Body of pancreas (tissue), 4 donors: Measurements from ENCODE around the gene TRIM24.

ENCODE experiments used
- POLR2A ChIP-seq, 3 donors: fragments of 450-650 bp; IDR thresholded peaks; one replicate each; pipeline ENCODE4 v1.6.1; 2016; ENCODE audit warnings: antibody characterized with exemption in 3 of 3, mild to moderate bottlenecking in 2 of 3
- TF ChIP-seq, protein P1 (sequence below), 7 experiments: fragments of 450-650 bp in 4 of 7; fragments of 200-600 bp in 3 of 7; sonication (generic) in 3 of 7; IDR thresholded peaks; one replicate each; pipeline ENCODE4 v1.5.1; 2016 to 2019; ENCODE audit warnings: antibody characterized with exemption in 7 of 7

GRCh38 chr7:138481447-138482380 is 21.7 kb downstream of the TRIM24 start:
- TF ChIP-seq, protein P1, sequence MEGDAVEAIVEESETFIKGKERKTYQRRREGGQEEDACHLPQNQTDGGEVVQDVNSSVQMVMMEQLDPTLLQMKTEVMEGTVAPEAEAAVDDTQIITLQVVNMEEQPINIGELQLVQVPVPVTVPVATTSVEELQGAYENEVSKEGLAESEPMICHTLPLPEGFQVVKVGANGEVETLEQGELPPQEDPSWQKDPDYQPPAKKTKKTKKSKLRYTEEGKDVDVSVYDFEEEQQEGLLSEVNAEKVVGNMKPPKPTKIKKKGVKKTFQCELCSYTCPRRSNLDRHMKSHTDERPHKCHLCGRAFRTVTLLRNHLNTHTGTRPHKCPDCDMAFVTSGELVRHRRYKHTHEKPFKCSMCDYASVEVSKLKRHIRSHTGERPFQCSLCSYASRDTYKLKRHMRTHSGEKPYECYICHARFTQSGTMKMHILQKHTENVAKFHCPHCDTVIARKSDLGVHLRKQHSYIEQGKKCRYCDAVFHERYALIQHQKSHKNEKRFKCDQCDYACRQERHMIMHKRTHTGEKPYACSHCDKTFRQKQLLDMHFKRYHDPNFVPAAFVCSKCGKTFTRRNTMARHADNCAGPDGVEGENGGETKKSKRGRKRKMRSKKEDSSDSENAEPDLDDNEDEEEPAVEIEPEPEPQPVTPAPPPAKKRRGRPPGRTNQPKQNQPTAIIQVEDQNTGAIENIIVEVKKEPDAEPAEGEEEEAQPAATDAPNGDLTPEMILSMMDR (IDR thresholded peaks at IDR 0.05), result no peak
- TF ChIP-seq POLR2A (IDR thresholded peaks at IDR 0.05), result no peak
